Colon (tissue), 2 donors: ENCODE data around the gene TGFB1.
A peak's percentile ranks its signal among the peaks of the same experiment; 100 is the strongest.
"Not testable (repeated sequence)": the region's sequence is repeated elsewhere in the genome, so short reads cannot be mapped to it uniquely, and the experiment has no call there.

Experiments used
- FAIRE-seq: peaks from 2 replicates; lab custom pipeline; 2012; peaks lifted over from hg19 to GRCh38; lab: Jason Lieb, UNC
- donor health status: control.
- donor health status: control.

The TGFB1 gene

GRCh38 chr19:41353466-41354342 lies at the start of gene TGFB1:
TGFB1 (minus strand) TSS chr19:41353922; CDS start chr19:41353044, 878 bp downstream.
- FAIRE-seq: no peak

GRCh38 chr19:41402010-41402409 lies 48.3 kb upstream of the TGFB1 start:
- FAIRE-seq: no peak

GRCh38 chr19:41401483-41401882 lies 47.8 kb upstream of the TGFB1 start:
- FAIRE-seq: no peak

GRCh38 chr19:41399525-41399924 lies 45.8 kb upstream of the TGFB1 start:
- FAIRE-seq: no peak

GRCh38 chr19:41399091-41399490 lies 45.4 kb upstream of the TGFB1 start:
- no peak for FAIRE-seq

- FAIRE-seq: no peak
These were observed 44.9 kb upstream of the TGFB1 start for GRCh38 chr19:41398598-41398997.

GRCh38 chr19:41398050-41398418 lies 44.3 kb upstream of the TGFB1 start:
- no peak for FAIRE-seq

- FAIRE-seq: peak; percentile 74
These were observed 43.6 kb upstream of the TGFB1 start, which contains the start of the genes BCKDHA and EXOSC5 for GRCh38 chr19:41397086-41398049. BCKDHA (plus strand) TSS chr19:41397818; CDS start chr19:41397828, 10 bp downstream. EXOSC5 (minus strand) TSS chr19:41397359; CDS start chr19:41397328, 31 bp downstream.

GRCh38 chr19:41395355-41395754 lies 41.6 kb upstream of the TGFB1 start:
- no peak for FAIRE-seq

- FAIRE-seq: no peak
These were observed 39.1 kb upstream of the TGFB1 start for GRCh38 chr19:41392775-41393174.

- no peak for FAIRE-seq
These were observed 37.9 kb upstream of the TGFB1 start for GRCh38 chr19:41391618-41392017.

- FAIRE-seq: no peak
These were observed 32.7 kb upstream of the TGFB1 start for GRCh38 chr19:41386442-41386841.

GRCh38 chr19:41384351-41384750 lies 30.6 kb upstream of the TGFB1 start:
- FAIRE-seq: no peak

- FAIRE-seq: not testable (repeated sequence)
These were observed 27.8 kb upstream of the TGFB1 start for GRCh38 chr19:41381536-41381935.

GRCh38 chr19:41377977-41378709 lies 24.4 kb upstream of the TGFB1 start:
- no peak for FAIRE-seq

- FAIRE-seq: no peak
These were observed 23.3 kb upstream of the TGFB1 start for GRCh38 chr19:41376998-41377365.

GRCh38 chr19:41376241-41376997 lies 22.7 kb upstream of the TGFB1 start, which contains the start of gene TMEM91:
TMEM91 (plus strand) TSS chr19:41376533; CDS start chr19:41378310, 1,777 bp downstream.
- FAIRE-seq: no peak

GRCh38 chr19:41373993-41374392 lies 20.3 kb upstream of the TGFB1 start:
- no peak for FAIRE-seq

- no peak for FAIRE-seq
These were observed 18.8 kb upstream of the TGFB1 start for GRCh38 chr19:41372501-41372900.

GRCh38 chr19:41371541-41371940 lies 17.8 kb upstream of the TGFB1 start:
- no peak for FAIRE-seq

- FAIRE-seq: not testable (repeated sequence)
These were observed 17.4 kb upstream of the TGFB1 start for GRCh38 chr19:41371119-41371518.
